Measurements from ENCODE around the gene TEX12. TPM values are rescaled to one million over a fixed set of nuclear protein-coding genes. Genes with fewer than 3 reads are reported as not detected.

Gene TEX12
- total RNA-seq, 1 donor from 2014 or later, result not detected

- DNase-seq (ENCODE audit: low spot score), result no peak
Measured at GRCh38 chr11:112211536-112211935, 44.4 kb downstream of the TEX12 start.

DNA sequence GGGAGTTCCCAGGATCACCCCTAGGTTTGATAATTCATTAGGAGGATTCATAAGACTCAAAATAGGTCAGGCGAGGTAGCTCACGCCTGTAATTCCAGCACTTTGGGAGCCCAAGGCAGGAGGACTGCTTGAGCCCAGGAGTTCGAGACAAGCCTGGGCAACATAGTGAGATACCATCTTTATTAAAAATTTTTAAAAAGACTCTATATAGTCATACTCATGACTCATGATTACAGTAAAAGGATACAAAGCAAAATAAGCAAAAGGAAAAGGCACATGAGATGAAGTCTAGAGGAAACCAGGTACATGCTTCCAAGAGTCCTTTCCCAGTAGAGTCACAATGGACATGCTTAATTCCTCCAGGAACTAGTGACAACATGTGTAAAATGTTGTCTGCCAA lies 45.1 kb downstream of the TEX12 start:
- no peak for DNase-seq (ENCODE audit: low spot score)

GRCh38 chr11:112212710-112213109 lies 45.5 kb downstream of the TEX12 start:
- no peak for DNase-seq (ENCODE audit: low spot score)

DNA sequence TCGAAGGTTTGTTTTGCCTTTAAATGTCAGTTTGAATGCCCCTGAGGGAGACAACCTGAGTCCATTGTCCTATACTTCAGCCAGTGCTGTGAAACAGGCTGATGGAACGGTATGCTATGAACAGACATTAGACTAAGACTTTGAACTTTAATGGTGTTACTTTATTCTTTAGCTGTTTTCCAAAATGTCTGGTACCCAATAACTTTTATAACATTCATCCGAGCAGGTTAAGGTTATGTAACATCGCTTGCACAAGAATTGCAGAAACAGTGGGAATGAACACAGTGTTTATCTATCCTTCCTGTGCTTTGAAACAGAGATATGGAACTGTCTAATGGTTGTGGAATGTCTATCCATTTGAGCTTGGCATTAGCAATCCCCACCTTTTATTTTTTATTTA lies 46.6 kb downstream of the TEX12 start:
- DNase-seq (ENCODE audit: low spot score), result no peak

DNA sequence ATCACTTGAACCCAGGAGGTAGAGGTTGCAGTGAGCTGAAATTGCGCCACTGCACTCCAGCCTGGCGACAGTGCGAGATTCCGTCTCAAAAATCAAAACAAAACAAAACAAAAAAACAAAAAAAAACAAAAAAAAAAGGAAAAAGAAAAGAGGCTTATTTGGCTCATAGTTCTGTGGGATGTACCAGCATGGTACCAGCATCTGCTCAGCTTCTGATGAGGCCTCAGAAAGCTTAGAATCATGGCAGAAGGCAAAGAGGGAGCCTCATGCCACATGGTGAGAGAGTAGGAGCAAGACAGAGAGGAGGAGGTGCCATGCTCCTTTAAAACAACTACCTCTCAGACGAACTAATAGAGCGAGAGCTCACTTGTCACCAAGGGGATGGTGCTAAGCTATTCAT lies 48.4 kb downstream of the TEX12 start:
- DNase-seq (ENCODE audit: low spot score), result no peak

DNA sequence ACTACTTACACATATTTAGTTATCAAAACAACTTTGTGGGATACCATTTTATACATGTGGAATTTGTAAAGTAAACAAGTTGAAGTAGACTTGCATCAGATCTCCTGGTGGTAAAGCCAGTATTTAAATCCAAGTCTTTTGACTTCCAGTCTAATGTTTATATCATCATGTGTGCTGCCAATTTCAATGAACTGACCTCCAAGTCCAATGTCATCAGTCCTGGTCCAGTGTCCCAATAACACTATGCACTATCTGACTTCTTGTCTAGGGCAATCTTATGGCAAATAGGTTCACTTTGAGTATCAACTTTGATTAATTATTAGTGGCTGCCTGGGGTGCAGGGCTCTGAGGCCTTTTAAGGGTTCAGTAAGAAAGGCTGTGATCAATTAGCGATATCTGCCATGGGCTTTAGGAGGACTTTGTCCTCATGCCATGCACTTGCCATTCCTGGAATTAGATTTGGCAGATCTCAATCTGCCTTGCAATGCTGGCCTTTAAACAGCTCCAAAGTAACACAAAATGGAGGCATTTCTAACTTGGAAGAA lies 49.5 kb downstream of the TEX12 start:
- DNase-seq (ENCODE audit: low spot score), result no peak

DNA sequence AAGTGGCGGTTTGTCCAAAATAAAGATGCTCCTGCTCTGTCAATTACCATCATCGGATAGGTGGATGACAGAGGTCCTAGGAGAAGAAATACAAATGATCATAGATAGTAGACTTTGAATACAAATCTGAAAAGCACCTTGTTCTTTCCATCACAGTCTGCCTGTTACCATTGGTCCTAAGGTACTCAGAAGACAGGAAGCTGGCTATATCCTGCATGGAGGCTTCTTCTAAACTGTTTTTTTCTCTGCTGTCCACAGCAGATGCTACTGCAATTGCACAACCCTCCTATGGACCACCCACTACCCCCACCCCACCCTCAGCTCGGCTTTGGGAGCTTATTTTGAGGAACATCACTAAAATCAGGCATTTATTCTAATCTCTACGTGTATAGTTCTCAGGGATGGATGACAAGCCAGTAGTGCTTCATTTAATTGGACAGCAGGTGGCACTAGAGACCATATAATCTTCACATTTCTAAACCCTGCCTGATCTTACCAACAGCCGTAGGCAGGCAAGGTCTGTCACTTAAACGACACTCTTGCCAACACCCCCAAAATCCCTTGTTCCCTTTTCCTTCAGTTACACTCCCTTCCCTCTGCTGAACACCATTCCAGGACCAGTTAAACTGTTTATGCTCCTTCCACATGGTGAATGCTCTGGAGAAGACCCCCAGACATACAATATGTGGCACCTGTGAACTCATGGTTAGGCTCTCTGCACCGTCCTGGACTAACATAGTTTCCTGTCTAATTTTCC lies 52.5 kb downstream of the TEX12 start:
- DNase-seq (ENCODE audit: low spot score), result no peak

- DNase-seq (ENCODE audit: low spot score), result no peak
Measured at GRCh38 chr11:112221274-112221835, 54.2 kb downstream of the TEX12 start.

Other genes with a start within 250 kb of the TEX12 start
- gene C11orf52, start 248.5 kb upstream of the TEX12 start, total RNA-seq, result 3.1 TPM
- 48.8 TPM for gene DIXDC1, start 230.0 kb upstream of the TEX12 start, total RNA-seq
- 77.7 TPM for gene DLAT, start 142.0 kb upstream of the TEX12 start, total RNA-seq
- 1.5 TPM for gene PIH1D2, start 93.4 kb upstream of the TEX12 start, total RNA-seq
- gene NKAPD1, start 93.1 kb upstream of the TEX12 start, total RNA-seq, result 13.6 TPM
- 57.2 TPM for gene TIMM8B, start 80.6 kb upstream of the TEX12 start, total RNA-seq
- gene SDHD, start 80.5 kb upstream of the TEX12 start, total RNA-seq, result 86.4 TPM
- gene IL18, start 3.3 kb upstream of the TEX12 start, total RNA-seq, result 14.7 TPM
- gene BCO2, start 8.1 kb downstream of the TEX12 start, total RNA-seq, result 2.5 TPM
- gene PTS, start 59.1 kb downstream of the TEX12 start, total RNA-seq, result 34.6 TPM
- not detected for gene PLET1, start 93.5 kb downstream of the TEX12 start, total RNA-seq